Chondrocyte (in vitro differentiated cells): Measurements from ENCODE around the gene RPRD1B. TPM values are rescaled to one million over a fixed set of nuclear protein-coding genes. Genes with fewer than 3 reads are reported as not detected.

Source experiments
- DNase-seq: peaks from one replicate; pipeline ENCODE4 v3.0.0; 2021; ENCODE audit warnings: mixed read lengths, low spot score
- H3K27ac Mint-ChIP-seq: one replicate; pipeline ENCODE4 v1.8.0; 2021; ENCODE audit warnings: mild to moderate bottlenecking, moderate library complexity, mixed read lengths; ENCODE audit not compliant: unreplicated experiment
- H3K27me3 Mint-ChIP-seq: 2 replicates; pipeline ENCODE4 v1.8.0; 2021; ENCODE audit warnings: low read depth, mixed read lengths
- H3K36me3 Mint-ChIP-seq: 2 replicates; pipeline ENCODE4 v1.8.0; 2021; ENCODE audit warnings: low read depth, mixed read lengths
- H3K4me1 Mint-ChIP-seq: 2 replicates; pipeline ENCODE4 v1.8.0; 2021; ENCODE audit warnings: low read depth, mild to moderate bottlenecking, mixed read lengths
- H3K4me3 Mint-ChIP-seq: one replicate; pipeline ENCODE4 v1.8.0; 2021; ENCODE audit warnings: mild to moderate bottlenecking, moderate library complexity, mixed read lengths; ENCODE audit not compliant: unreplicated experiment
- H3K9me3 Mint-ChIP-seq: 2 replicates; pipeline ENCODE4 v1.8.0; 2021; ENCODE audit warnings: low read depth, mixed read lengths
- total RNA-seq: library from RNA; stranded (reverse); gene quantifications from 3 replicates; pipeline ENCODE4 v1.2.1, GENCODE V29; 2021
- TF ChIP-seq, protein P1 (sequence below): fragments of 200-600 bp; sonication (generic); IDR thresholded peaks from 2 replicates; pipeline ENCODE4 v1.5.0; 2021; ENCODE audit warnings: antibody characterized with exemption, mild to moderate bottlenecking, moderate library complexity

The RPRD1B gene
- total RNA-seq, 1 donor from 2014 or later = 16.9 TPM

DNA sequence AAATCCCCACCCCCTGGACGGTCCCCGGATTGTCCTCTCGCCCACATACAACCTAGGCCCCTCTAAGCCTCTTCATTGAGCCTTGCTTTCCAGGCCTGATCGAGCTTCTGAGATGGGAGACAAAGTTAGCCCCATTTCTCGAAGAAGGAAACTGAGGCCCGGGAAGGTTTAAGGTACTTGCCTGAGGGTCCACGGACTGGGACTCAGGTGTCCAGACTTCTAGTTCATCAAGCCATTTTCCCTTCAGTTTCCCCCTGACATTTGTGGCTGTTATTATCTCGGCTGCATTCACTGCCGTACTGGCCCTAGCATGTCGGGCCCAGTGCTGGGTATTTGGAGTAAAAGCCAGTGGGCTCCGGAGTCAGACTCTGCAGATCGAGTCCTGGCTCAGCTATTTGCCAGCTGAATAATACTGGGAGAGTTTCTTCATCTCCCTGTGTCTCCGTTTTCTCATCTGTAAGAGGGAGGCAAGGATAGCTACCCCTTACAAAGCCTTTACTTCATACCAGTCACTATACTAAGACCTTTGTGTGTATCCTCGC lies 633 bp downstream of the RPRD1B start:
- TF ChIP-seq, protein P1, sequence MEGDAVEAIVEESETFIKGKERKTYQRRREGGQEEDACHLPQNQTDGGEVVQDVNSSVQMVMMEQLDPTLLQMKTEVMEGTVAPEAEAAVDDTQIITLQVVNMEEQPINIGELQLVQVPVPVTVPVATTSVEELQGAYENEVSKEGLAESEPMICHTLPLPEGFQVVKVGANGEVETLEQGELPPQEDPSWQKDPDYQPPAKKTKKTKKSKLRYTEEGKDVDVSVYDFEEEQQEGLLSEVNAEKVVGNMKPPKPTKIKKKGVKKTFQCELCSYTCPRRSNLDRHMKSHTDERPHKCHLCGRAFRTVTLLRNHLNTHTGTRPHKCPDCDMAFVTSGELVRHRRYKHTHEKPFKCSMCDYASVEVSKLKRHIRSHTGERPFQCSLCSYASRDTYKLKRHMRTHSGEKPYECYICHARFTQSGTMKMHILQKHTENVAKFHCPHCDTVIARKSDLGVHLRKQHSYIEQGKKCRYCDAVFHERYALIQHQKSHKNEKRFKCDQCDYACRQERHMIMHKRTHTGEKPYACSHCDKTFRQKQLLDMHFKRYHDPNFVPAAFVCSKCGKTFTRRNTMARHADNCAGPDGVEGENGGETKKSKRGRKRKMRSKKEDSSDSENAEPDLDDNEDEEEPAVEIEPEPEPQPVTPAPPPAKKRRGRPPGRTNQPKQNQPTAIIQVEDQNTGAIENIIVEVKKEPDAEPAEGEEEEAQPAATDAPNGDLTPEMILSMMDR = no peak
- peaks cover 44% of the 10 kb centered on the region for H3K4me1 Mint-ChIP-seq
- H3K9me3 Mint-ChIP-seq = peaks cover 5% of the 10 kb centered on the region

DNA sequence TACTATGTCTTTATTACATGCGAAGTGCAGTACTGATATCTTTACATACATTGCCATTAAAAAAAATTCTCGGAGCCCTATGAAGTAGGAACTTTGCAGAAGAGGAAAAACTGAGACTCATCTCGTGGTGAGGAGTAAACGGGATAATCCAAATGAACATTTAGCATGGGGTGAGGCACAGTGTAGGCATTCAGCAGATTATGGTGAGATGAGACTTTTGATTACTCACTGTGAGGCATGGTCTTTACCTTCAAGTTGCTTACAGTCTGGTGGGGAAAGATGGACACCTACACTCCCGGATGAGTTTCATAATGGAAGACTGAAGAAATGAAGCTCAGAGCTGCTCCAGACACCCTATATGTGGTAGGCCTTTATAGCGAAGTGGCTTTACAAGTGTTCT lies 1.4 kb downstream of the RPRD1B start:
- Mint-ChIP-seq H3K36me3 (no peaks in the 10 kb centered on the region), H3K27me3 (no peaks in the 10 kb centered on the region), H3K4me3 (peak overlapping the region; percentile 87), H3K27ac (no peak overlapping the region), H3K4me1 (peaks cover 44% of the 10 kb centered on the region), H3K9me3 (no peaks in the 10 kb centered on the region)
- DNase-seq = no peak
- TF ChIP-seq, protein P1 = no peak

More for the DNA sequence above, 633 bp downstream of the RPRD1B start:
- Mint-ChIP-seq H3K27me3 (no peaks in the 10 kb centered on the region), H3K4me3 (peak overlapping the region; percentile 87), H3K36me3 (peaks cover 2% of the 10 kb centered on the region), H3K27ac (peak overlapping the region; percentile 94)
- no peak for DNase-seq

- TF ChIP-seq, protein P1 = no peak
- no peaks in the 10 kb centered on the region for H3K27me3 Mint-ChIP-seq
- no peak for DNase-seq
- peaks cover 2% of the 10 kb centered on the region for H3K36me3 Mint-ChIP-seq
- H3K4me1 Mint-ChIP-seq = peaks cover 45% of the 10 kb centered on the region
- no peaks in the 10 kb centered on the region for H3K9me3 Mint-ChIP-seq
- H3K4me3 Mint-ChIP-seq = no peak overlapping the region
- no peak overlapping the region for H3K27ac Mint-ChIP-seq
Observed at GRCh38 chr20:38036366-38036765, 2.8 kb downstream of the RPRD1B start.

DNA sequence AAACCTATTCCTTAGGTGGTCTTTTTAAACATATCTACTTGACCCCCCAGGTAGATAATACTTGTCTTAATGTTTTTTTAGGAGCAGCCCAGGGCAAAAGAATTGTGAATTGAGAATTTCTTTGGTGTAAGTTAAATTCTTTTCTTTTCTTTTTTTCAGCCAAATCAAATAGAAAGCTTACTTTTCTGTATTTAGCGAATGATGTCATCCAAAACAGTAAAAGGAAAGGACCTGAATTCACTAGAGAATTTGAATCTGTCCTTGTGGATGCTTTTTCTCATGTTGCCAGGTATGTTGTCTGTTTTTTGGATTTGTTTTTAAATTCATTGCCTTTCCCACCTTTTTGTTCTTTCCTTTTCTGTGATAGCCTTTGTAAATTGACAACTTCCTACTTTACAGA lies 6.7 kb downstream of the RPRD1B start:
- Mint-ChIP-seq H3K27ac (peak overlapping the region; percentile 12), H3K36me3 (peaks cover 6% of the 10 kb centered on the region), H3K4me3 (no peak overlapping the region), H3K9me3 (no peaks in the 10 kb centered on the region), H3K27me3 (no peaks in the 10 kb centered on the region), H3K4me1 (peaks cover 29% of the 10 kb centered on the region)
- no peak for DNase-seq
- TF ChIP-seq, protein P1 = no peak

DNA sequence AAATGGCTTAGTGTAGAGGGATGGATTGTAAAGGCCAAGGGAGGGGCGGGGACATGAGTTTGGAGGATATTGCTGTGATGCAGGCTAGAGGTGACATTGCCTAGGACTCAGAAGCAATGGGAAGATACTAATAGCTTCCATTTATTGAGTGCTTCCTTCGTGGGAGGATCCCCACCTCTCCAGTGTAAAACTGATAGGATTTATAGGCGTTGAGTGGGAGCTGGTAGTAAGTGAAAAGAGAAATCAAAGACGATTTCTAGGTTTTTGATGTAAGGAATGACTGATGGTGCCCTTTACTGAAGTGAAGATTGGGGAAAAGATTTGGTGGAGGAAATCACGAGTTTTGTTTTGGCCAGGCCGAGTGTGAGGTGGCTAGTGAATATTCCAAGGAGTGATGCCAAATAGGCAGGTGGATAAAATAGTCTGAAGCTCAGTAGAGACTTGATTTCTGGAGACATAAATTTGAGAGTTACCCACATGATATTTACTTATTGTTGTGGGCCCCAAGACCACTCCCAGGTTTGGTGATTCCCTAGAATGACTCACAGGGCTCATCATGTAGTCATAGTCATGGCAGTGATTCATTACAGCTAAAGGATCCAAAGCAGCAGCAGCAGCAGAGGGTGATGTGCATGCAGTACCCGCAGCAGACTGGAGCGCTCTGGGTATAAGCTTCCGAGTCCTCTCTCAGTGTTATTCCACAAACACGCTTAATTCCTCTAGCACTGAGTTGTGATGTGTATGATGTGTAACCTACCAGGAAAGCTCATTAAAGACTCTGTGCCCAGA lies 10.2 kb downstream of the RPRD1B start:
- no peak for DNase-seq
- no peaks in the 10 kb centered on the region for H3K27me3 Mint-ChIP-seq
- peak overlapping the region; percentile 65 for H3K27ac Mint-ChIP-seq

More for the DNA sequence above, 10.2 kb downstream of the RPRD1B start:
- H3K9me3 Mint-ChIP-seq = no peaks in the 10 kb centered on the region
- TF ChIP-seq, protein P1 = peak; percentile 18
- no peak overlapping the region for H3K4me3 Mint-ChIP-seq
- H3K36me3 Mint-ChIP-seq = peaks cover 6% of the 10 kb centered on the region
- H3K4me1 Mint-ChIP-seq = peaks cover 21% of the 10 kb centered on the region
